ENCODE results near the gene AGRP.

AGRP gene

DNA sequence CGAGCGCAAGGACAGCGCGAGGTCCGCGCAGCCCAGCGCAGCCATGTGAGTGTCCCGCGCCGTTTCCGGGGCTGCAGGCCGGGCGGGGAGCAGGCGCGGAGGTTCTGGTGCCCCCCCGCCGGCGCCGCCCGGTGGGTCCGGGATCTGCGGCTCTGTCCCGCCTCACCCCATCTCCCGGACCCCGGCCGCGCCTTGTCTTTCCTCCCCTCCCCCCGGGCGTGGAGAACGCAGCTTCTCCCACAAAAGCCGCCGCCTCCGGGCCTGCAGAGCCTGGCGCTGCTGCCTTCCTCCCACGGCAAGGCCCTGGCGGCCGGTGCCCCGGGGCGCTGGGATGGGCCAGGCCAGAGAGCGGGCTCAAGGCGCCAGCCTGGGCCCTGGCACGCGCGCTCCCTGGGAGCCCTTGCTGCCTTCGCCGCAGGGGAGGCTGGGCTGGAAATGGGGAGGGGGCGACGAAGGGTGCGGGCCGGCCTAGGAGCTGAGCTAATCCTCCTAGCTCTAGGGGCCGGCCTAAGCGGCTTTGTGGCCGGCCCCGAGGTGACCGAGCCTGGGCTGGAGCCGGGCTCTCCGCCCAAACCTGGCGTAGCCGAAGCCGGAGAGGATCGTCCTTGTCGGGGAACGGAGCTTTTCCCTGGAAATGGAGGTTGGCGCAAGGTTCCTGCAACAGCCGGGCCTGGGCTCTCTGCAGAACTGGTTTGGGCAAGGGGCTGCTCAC is 45.7 kb upstream of the AGRP start:
- TF ChIP-seq, protein P1, sequence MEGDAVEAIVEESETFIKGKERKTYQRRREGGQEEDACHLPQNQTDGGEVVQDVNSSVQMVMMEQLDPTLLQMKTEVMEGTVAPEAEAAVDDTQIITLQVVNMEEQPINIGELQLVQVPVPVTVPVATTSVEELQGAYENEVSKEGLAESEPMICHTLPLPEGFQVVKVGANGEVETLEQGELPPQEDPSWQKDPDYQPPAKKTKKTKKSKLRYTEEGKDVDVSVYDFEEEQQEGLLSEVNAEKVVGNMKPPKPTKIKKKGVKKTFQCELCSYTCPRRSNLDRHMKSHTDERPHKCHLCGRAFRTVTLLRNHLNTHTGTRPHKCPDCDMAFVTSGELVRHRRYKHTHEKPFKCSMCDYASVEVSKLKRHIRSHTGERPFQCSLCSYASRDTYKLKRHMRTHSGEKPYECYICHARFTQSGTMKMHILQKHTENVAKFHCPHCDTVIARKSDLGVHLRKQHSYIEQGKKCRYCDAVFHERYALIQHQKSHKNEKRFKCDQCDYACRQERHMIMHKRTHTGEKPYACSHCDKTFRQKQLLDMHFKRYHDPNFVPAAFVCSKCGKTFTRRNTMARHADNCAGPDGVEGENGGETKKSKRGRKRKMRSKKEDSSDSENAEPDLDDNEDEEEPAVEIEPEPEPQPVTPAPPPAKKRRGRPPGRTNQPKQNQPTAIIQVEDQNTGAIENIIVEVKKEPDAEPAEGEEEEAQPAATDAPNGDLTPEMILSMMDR (IDR thresholded peaks at IDR 0.05; ENCODE audit: insufficient read depth, low read length): no peak
- TF ChIP-seq POLR2AphosphoS5 (IDR thresholded peaks at IDR 0.05; ENCODE audit: low read depth): no peak
- TF ChIP-seq, protein P2, sequence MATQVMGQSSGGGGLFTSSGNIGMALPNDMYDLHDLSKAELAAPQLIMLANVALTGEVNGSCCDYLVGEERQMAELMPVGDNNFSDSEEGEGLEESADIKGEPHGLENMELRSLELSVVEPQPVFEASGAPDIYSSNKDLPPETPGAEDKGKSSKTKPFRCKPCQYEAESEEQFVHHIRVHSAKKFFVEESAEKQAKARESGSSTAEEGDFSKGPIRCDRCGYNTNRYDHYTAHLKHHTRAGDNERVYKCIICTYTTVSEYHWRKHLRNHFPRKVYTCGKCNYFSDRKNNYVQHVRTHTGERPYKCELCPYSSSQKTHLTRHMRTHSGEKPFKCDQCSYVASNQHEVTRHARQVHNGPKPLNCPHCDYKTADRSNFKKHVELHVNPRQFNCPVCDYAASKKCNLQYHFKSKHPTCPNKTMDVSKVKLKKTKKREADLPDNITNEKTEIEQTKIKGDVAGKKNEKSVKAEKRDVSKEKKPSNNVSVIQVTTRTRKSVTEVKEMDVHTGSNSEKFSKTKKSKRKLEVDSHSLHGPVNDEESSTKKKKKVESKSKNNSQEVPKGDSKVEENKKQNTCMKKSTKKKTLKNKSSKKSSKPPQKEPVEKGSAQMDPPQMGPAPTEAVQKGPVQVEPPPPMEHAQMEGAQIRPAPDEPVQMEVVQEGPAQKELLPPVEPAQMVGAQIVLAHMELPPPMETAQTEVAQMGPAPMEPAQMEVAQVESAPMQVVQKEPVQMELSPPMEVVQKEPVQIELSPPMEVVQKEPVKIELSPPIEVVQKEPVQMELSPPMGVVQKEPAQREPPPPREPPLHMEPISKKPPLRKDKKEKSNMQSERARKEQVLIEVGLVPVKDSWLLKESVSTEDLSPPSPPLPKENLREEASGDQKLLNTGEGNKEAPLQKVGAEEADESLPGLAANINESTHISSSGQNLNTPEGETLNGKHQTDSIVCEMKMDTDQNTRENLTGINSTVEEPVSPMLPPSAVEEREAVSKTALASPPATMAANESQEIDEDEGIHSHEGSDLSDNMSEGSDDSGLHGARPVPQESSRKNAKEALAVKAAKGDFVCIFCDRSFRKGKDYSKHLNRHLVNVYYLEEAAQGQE (IDR thresholded peaks at IDR 0.05; ENCODE audit: insufficient replicate concordance, low read depth): no peak
- TF ChIP-seq SPI1 (IDR thresholded peaks at IDR 0.05; ENCODE audit: borderline replicate concordance, low read depth): no peak
- no peak for TF ChIP-seq GABPA (IDR thresholded peaks at IDR 0.05; ENCODE audit: low read depth)
- peak overlapping the region; percentile 63 for H3K4me3 ChIP-seq (replicated peaks; ENCODE audit: insufficient read depth, low read length)
- H3K27ac ChIP-seq (replicated peaks): peak overlapping the region; percentile 52
- peak in 1 of 2 experiments; percentile 38 for DNase-seq (ENCODE audit: low read depth in 1 of 2, low spot score in 1 of 2)
- H3K27me3 ChIP-seq (ENCODE audit: insufficient read depth, poor library complexity, severe bottlenecking): no peaks in the 10 kb centered on the region

DNA sequence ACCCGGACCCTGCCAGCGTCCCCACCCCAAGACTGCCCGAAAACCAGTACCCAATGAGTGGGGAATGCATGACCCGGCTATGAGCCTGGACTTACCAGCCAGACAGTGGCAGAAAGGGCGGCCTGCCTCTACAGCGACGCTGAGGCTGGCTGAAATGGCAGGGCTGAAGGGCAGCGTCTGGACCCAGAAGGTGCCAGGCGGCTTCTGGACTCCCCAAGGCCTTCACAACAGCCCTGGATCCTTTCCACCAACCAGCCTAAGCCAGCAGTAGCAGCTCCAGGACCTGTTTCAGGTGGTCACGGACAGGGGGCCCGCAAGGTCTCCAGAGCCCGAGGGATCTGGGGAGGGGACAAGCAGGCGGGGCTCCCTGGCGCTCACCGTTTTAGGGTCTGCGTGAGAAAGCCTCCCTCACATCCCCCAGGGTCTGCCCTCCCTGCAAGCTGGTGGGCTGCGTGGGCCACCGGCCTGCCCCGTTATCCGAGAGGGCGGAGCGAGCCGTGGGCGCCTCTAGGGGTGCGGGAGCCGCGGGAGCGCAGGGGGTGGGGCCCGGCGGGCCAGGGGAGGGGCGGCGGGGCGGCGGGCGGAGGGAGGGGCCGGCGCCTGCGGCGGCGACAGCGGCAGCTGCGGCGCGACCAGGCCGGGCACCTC is 45.0 kb upstream of the AGRP start, which contains the start of gene RIPOR1:
RIPOR1 (plus strand) TSS at position 608 of the 648 bp plus-strand sequence. CDS start 9,618 bp downstream, outside the sequence.
- no peak for TF ChIP-seq SPI1 (IDR thresholded peaks at IDR 0.05; ENCODE audit: borderline replicate concordance, low read depth)
- TF ChIP-seq POLR2AphosphoS5 (IDR thresholded peaks at IDR 0.05; ENCODE audit: low read depth): no peak
- TF ChIP-seq, protein P2 (IDR thresholded peaks at IDR 0.05; ENCODE audit: insufficient replicate concordance, low read depth): no peak
- TF ChIP-seq GABPA (IDR thresholded peaks at IDR 0.05; ENCODE audit: low read depth): no peak
- TF ChIP-seq, protein P1 (IDR thresholded peaks at IDR 0.05; ENCODE audit: insufficient read depth, low read length): no peak
- no peaks in the 10 kb centered on the region for H3K27me3 ChIP-seq (ENCODE audit: insufficient read depth, poor library complexity, severe bottlenecking)
- peak within 1 kb of the TSS; percentile 63 for H3K4me3 ChIP-seq (replicated peaks; ENCODE audit: insufficient read depth, low read length)
- H3K27ac ChIP-seq (replicated peaks): peak within 1 kb of the TSS; percentile 52
- peak in 1 of 2 experiments; percentile 29 for DNase-seq (ENCODE audit: low read depth in 1 of 2, low spot score in 1 of 2)

DNA sequence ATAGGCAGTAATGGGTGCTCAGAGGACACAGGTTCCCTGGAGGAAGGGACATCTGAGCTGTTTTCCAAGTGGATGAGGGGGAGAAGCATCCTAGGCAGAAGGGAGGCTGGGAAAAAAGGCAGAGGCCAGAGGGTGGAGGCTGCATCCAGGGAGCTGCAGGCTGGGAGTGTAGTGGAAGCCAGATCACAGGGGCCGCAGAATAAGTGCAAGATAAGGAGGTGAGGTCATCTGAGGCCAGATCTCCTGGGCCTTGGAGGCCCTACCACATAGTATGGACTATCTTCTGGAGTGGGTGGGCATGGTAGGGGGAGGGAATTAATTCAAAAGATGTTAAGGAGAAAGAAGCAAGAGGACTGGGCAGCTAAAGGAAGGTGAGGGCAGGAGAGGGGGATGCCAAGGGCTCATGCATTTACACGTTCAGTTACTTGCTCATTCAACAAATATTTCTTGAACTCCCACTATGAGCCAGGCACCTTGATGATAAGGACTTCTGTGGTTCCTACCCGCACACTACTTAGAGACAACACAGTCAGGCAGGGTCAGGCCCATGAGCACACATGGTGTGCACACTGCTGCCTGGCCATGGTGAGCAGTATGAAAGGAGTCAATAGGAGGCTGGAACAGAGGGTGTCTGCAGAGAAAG is 42.9 kb upstream of the AGRP start:
- H3K4me3 ChIP-seq (replicated peaks; ENCODE audit: insufficient read depth, low read length): no peak overlapping the region
- no peak for DNase-seq (ENCODE audit: low read depth in 1 of 2, low spot score in 1 of 2)
- TF ChIP-seq SPI1 (IDR thresholded peaks at IDR 0.05; ENCODE audit: borderline replicate concordance, low read depth) (no peak), GABPA (IDR thresholded peaks at IDR 0.05; ENCODE audit: low read depth) (no peak), POLR2AphosphoS5 (IDR thresholded peaks at IDR 0.05; ENCODE audit: low read depth) (no peak)
- TF ChIP-seq, protein P2 (IDR thresholded peaks at IDR 0.05; ENCODE audit: insufficient replicate concordance, low read depth): no peak
- TF ChIP-seq, protein P1 (IDR thresholded peaks at IDR 0.05; ENCODE audit: insufficient read depth, low read length): no peak
- no peak overlapping the region for H3K27ac ChIP-seq (replicated peaks)
- no peaks in the 10 kb centered on the region for H3K27me3 ChIP-seq (ENCODE audit: insufficient read depth, poor library complexity, severe bottlenecking)
